Ecto neural progenitor cell (in vitro differentiated cells): ENCODE measurements around the gene SERPINI1.

Experiments
- DNase-seq: peaks from one replicate; pipeline ENCODE4 v3.0.0-alpha.2; 2018; ENCODE audit warnings: low spot score

The SERPINI1 gene

DNA sequence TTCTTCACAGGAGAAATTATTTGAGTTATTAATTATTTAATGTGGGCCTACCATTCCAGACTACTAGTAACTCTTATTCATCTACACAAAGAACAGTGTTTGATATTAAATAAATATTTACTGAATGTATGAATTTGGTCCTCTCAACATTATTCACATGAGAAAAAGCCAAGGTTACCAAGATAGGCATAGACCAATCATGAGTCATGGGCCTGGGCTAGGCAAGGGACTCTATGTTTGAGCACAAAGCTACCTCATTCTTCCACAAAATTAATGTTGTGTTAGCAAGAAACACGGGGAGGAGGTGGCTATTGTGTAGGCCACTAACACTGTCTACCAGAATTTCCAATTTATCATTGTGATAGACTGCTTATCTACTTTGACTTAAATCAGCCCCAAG, 115.7 kb downstream of the SERPINI1 start:
- no peak for DNase-seq

DNA sequence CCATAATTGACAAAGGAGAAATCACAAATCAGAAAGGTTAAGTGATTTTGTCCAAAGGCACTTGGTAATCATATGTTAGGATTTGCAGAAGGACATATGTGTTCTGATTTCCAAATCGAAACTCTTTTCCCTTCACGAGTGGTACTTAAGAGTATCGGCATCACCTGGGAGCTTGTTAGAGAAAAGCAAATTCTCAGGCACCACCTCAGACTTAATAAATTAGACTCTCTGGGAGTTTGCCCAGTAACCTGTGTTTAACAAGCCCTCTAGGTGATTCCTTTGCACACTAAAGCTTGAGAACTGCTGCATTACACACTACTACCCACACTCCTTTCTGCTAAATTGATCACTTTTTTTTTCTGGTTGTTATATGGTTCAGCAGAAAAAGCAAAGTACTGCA, 116.2 kb downstream of the SERPINI1 start:
- no peak for DNase-seq

DNA sequence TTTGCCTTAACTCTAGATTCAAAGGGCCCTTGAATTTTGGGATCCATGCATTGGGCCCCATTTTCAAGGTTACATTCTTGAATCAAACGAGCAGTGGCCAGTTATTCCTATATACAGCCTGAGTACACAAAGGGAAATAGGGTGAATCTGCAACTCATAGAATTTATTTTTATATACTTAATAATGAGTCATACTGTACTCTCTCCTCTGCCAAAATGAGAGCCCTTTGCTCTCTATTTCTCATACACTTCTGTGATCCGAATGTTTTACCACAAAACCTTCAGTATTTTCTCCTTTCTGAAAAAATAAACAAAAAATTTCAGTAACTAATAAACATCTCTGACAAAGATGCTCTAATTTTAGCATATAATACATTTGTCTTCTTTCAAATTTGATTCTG, 116.7 kb downstream of the SERPINI1 start:
- no peak for DNase-seq

DNA sequence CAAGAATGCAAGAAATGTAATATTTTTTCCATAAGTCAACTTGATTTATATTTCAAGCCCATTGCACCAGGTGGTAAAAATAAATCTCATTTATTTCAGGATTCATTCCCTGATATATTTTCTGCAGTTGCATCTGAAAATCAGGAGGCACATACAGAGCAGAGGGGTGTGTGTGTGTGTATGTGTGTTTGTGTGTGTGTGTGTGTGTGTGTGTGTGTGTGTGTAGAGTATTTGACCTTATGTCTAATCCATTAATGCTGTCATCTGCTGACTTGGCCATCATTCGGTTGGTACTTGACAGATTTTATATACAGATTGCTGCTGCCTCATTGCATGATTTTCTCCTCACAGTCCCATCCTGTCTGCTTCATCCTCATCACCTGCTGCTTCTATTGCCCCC, 118.5 kb downstream of the SERPINI1 start:
- DNase-seq: no peak

DNA sequence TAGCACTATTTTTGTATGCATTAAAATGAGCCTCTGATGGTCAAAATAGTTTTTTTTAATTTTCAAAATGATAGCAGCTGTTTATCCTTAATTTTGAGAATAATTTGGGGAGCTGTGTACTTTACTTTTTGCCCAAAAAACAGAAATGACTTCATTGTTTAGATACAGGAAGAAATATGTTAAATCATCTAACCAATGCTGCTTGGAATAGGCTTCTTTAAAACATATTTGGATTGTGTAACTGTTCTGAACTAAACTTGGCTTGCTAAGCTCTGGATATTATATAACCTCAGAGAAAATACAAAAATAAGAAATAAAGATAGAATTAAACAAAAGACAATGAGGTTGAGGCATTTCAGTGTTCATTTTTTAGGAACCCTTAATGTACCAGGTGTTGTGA, 119.3 kb downstream of the SERPINI1 start:
- no peak for DNase-seq

DNA sequence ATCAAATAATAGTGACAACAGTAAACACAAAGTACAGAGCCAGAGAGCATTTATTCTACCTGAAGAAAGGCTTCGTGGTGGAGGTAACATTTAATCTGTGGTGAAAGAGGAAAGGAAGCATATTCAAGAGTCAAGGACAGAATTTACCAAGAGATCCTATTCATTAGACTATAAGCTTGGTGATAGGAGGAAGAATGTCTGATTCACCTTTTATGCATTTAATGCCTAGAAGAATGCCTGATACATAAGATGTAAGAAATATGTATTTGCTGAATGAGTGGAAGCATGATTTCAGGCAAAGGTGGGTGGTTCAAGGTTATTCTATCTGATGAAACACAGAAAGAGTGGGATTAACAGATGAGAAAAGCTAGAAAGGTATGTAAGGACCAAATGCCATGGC, 119.8 kb downstream of the SERPINI1 start:
- no peak for DNase-seq

DNA sequence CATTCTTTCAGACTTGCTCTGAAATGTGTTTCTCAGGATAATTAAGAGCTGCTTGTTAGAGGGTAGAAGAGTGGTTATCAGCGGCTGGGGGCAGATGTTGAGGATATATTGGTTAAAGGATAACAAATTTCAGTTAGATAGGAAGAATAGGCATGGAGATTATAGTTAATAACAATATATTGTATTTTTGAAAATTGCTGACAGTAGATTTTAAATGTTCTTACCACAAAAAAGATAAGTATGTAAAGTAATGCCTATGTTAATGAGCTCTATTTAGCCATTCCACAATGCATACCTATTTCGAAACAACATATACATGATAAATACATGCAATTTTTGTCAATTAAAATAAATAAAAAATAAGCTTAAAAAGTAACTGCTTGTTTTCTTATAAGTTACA, 123.3 kb downstream of the SERPINI1 start:
- no peak for DNase-seq

DNA sequence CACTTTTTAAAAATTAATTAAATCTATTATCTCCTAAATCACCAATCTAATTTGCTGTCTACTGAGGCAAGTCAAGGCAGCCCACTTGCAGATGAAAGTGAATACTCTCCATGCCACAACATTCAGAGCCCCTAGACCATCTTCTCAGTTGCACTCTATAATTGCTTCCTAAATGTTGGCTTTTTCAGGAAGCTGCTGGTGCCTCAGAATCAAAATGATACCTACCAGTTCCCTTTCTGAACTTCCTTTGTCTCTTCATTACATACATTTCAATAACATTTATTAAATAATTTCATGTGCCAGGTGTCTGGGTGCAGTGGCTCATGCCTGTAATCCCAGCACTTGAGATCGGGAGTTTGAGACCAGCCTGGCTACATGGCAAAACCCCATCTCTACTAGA, 124.1 kb downstream of the SERPINI1 start:
- DNase-seq: no peak

DNA sequence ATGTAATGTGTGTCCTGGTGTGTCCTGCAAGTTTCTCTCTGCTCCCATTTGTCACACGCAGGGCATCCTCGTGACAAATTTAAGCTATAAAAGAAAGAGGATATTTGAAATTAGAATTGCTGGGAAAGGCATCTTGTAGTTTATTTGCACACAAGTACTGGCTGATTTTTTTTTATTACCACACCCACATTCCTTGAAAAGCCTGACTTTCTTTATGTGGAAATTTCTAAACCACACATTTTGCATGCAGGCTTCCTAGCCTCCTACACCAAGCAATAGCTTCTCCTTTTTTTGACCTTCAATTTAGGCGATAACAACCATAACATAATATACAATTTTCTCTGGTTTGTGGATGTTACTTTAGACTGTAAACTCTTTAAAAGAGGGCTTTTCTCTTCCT, 126.1 kb downstream of the SERPINI1 start:
- DNase-seq: no peak

DNA sequence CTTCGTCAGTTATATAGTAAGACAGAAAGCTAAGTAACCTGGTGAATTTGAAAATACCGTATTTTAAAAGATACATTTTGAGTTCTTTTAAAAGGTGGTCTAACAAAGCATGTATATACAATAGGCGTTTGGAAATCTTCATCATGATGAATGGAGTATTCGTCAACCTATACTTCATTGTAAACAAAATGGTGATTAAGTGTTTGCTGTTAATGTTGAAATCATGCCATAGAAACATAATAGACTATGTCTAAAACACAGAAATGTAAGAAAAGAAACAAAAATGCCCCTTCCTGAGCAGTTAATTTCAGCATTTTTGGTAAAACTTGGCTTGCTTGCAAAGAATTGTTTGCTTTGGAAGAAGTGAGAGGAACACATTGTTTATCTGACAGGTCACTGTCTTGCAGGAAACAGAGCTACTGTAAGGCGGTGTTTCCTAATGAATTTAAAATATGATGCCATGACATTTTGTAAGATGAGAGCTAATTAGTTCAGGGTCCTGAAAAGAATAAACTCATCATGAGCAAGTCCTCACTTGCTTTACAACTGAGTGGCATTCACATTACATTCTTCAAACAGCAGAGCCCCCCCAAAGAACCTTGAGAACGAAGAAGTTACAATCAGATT, 126.7 kb downstream of the SERPINI1 start:
- DNase-seq: no peak

DNA sequence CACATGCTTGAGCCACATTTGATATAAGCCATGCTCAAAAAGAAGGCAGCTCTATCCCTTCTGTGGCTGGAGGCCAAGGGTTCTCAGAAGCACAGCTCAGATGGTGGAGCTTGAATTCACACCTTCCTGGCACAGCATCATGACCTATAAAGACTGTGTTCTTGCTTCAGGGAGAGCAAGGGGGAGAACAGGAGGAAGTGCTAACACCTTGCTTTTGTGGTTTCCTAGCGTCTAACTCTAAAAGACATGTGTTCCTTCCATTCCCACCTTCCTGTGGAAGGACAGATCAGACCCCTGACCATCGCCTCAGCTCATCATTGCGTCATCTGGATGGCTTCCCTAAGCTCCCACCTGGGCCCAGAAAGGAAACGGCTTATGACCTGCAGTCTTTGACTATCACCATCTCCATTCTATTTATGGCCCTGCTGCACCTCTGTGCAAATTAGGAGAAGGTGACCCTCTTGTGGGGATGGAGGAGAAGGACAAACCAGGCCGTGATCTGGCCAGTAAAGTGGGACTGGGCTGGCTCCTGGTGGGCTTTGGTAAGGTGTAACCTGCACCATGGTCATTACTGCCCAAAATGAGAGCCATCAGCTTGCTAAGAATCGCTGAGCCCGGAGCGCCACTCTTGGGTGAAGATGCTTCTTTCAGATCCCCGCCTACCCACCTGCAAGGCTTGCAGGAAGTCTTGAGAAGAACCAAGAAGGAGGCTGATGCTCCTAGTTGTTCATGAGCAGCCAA, 128.5 kb downstream of the SERPINI1 start:
- DNase-seq: no peak

DNA sequence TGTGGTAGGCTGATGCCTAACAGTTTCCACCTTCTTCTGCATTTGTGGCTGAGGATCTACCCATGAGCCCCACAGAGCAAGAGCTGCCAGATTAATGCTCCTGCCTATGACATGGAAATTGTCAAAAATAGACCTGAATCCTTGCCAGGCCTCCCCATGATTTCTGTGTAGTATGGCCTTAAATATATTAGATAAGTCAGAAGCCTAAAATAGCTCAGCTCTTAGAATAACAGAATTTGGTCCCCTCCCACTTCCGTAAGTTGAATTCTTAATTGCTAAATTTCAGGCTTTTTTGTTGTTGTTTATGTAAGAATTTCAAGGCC, 129.0 kb downstream of the SERPINI1 start:
- DNase-seq: no peak

DNA sequence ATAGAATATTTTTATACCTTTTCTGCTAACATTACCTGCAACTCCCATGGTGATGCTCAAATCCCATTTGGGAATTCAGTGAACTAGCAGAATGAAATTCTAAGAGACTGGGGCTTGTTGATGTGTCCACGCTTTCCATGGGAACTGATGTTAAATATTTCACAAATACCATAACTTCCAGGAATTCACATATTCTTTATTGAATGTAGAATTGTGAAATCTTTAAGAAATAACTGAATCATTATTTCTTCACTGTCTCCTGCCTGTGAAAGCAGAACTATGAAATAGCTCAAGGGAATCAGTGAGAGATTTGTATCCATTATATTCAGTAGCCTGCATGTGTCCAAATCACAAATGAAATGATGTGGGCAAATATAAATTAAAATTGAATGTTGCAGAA, 130.8 kb downstream of the SERPINI1 start:
- DNase-seq: no peak

DNA sequence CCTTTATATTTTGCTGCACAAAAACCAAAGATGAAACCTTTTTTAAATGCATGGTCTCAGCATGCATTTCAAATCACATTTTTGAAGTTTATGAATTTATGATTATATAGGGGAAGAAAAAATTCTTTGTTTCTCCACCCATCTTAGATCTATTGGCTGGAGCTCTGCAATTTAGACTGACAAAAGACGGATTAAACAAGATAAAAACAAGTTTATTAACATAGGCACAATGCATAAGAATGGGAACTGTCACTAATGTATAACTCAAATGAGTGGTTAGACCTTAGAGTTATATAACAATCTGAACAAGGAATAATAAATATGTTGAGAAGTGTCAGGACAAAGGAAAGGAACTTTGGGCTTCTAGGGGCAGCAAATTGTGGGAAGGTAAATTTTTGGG, 132.5 kb downstream of the SERPINI1 start:
- no peak for DNase-seq

DNA sequence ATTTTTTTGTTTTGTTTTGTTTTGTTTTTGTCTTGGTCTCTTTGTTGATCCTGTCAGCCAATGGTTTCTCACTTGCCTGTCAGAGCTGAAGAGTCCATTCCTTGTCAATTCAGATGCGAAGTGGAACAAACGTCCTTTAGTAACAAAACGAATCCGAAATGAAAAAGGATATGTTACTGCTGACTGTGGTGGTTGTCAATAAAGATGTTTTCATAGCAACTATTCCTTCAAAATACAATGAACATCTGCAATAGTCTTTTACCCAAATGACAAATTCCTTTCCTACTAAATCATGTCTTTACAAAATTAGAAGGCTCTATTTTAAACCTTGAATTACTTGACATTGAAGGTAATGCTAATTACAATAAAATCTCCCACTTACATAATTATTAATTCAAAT, 134.7 kb downstream of the SERPINI1 start:
- DNase-seq: no peak

DNA sequence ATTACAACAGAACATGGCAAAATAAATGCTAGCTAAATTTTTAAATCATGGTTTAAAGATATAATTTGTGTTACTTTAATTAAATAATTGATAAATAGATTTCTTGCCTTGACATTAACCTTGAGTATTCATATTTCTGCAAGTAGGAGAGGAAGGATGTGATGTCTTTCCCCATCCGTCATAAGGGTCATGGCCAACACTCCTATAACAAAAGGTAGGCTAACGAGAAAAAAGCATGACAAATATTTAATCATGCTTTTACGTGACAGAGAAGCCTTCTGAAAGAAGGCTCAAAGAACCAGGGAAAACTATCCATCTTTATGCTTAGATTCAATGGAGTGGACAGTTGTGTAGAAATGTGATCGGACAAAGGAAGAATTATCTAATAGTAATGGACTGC, 135.2 kb downstream of the SERPINI1 start:
- no peak for DNase-seq

DNA sequence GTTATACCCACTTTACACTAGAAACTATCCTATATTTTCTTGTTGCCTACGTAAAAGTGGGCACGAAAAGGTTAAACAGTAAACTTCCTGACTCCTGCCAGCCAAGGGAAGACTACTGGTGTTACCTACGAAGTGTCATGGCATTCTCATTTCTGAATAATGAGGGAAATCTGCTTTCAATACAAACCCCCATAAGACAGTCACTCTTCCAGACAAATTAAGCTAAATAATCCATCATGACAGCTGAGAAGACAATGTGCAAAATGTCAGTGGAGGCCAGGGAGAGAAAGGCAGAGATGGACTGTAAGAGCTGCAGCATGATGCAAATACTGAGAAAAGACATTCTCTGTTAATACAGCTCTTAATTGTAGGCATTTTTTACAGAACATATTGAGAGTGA, 136.5 kb downstream of the SERPINI1 start:
- no peak for DNase-seq

DNA sequence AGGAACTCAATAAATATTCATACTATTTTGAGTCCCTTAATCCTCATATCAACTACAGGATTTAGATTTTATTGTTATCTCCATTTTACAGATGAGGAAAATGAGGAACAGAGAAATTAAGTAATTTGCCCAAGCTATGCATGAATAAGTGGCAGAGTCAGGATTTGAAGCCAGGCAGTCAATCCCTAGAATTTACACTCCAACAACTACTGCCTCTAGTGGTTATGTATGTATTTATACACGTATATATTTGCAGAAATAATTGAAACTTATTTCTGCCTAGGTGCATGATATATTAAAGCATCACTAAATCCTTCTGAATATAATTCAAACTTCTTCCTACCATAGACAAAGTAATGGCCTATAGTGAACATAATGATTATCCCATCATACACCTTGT, 137.4 kb downstream of the SERPINI1 start:
- no peak for DNase-seq

DNA sequence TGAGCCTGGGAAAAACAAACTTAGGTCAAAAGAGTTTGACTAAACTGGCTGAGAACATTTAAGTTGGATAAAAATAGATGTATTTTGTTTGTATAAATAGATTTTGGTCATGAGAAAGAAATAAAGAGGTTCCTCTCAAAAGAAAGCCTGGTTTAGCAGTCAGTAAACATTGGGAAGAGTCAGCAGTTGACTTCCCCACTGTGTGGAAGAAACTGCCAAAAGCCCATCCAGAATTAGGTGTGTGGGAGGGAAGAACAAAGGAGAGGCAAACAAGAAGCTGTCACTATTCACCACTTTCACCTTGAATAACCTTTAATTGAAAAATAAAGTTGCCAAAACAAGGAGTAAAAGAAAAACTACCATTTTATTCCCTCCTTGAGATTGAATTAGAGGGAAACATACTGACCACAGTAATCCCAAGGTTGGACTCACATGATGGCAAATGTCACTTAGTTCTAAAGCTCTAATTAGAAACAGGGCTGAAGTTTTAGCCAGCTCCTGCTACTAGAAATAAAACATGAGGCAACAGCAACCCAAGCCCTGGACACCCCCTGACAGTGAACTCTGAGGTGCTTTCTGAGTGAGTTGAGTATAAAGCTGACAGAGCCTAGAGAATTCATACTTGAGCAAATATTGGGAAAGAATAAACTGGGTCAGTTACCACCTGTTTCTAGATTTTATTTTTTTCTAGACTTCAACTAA, 139.3 kb downstream of the SERPINI1 start:
- no peak for DNase-seq
